Measurements from ENCODE around the gene FGF14.

The FGF14 gene

DNA sequence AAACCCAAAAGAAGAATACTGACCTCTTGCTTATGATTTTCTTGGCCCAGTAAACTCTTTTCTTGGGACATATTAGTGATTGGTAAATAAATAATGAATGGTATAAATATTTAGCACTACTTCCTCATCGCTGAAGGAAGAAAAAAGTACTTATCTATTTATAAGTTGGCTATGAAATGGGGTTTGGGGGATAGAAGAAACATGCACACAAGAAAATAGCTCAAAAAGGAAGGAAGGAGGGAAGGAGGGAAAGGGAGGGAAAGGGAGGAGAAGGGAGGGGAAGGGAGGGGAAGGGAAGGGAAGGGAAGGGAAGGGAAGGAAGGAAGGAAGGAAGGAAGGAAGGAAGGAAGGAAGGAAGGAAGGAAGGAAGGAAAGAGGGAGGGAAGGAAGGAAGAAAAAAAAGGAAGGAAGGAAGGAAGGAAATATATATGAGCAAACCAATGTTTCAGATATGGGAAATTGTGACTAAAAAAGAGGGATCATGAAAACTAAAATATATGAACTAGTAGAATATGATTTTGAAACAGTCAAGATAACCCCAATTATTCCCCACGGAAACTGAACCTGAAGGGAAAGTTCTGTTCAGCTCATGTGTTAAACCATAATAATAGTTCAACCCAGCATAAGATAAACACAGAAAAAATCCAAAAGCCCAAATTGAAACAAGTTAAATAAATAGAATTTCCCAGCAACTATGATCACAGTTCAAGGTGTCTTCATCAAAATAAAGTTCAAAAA lies 75.3 kb downstream of the FGF14 start:
- Histone ChIP-seq H3K9me3 (ENCODE audit: control insufficient read depth in 1 of 2, low read length in 2 of 2) (no peaks in the 10 kb centered on the region), H3K27me3 (ENCODE audit: low read depth, low read length) (no peaks in the 10 kb centered on the region), H3K27ac (ENCODE audit: low read length) (no peak overlapping the region), H3K4me1 (ENCODE audit: control insufficient read depth in 1 of 2, insufficient read depth in 2 of 2, low read length in 2 of 2) (no peaks in the 10 kb centered on the region), H3K36me3 (ENCODE audit: control insufficient read depth in 1 of 2, insufficient read depth in 2 of 2, low read length in 2 of 2) (no peaks in the 10 kb centered on the region), H3K4me3 (ENCODE audit: low read depth in 1 of 2, low read length in 2 of 2) (no peak overlapping the region)

- Histone ChIP-seq H3K9me3 (ENCODE audit: control insufficient read depth in 1 of 2, low read length in 2 of 2) (no peaks in the 10 kb centered on the region), H3K27ac (ENCODE audit: low read length) (no peak overlapping the region), H3K4me1 (ENCODE audit: control insufficient read depth in 1 of 2, insufficient read depth in 2 of 2, low read length in 2 of 2) (no peaks in the 10 kb centered on the region), H3K36me3 (ENCODE audit: control insufficient read depth in 1 of 2, insufficient read depth in 2 of 2, low read length in 2 of 2) (no peaks in the 10 kb centered on the region), H3K27me3 (ENCODE audit: low read depth, low read length) (no peaks in the 10 kb centered on the region), H3K4me3 (ENCODE audit: low read depth in 1 of 2, low read length in 2 of 2) (no peak overlapping the region)
These were observed 76.5 kb downstream of the FGF14 start for GRCh38 chr13:102325321-102325720.

GRCh38 chr13:102323505-102323904 lies 78.3 kb downstream of the FGF14 start:
- Histone ChIP-seq H3K4me3 (ENCODE audit: low read depth in 1 of 2, low read length in 2 of 2) (no peak overlapping the region), H3K27ac (ENCODE audit: low read length) (no peak overlapping the region), H3K4me1 (ENCODE audit: control insufficient read depth in 1 of 2, insufficient read depth in 2 of 2, low read length in 2 of 2) (no peaks in the 10 kb centered on the region), H3K9me3 (ENCODE audit: control insufficient read depth in 1 of 2, low read length in 2 of 2) (no peaks in the 10 kb centered on the region), H3K36me3 (ENCODE audit: control insufficient read depth in 1 of 2, insufficient read depth in 2 of 2, low read length in 2 of 2) (no peaks in the 10 kb centered on the region), H3K27me3 (ENCODE audit: low read depth, low read length) (no peaks in the 10 kb centered on the region)

DNA sequence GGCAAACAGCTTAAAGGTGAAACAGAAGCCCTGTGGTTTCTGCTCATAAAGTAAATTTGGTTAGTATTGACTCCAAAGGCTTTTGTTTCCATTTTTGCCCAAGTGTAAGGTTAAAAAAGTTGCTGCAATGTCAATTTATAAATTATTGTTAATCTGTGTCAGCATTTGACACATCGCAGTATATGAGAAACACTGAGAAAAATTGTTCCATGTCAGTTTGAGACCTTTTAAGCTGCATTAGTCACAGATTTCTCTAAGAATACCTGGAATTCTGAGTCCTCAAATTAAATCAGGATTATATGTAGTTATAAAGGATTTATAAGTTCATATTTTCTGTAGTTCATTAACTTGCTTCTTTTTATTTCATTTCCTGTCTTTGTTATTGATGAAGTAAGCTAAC lies 78.8 kb downstream of the FGF14 start:
- Histone ChIP-seq H3K27ac (ENCODE audit: low read length) (no peak overlapping the region), H3K4me3 (ENCODE audit: low read depth in 1 of 2, low read length in 2 of 2) (no peak overlapping the region), H3K36me3 (ENCODE audit: control insufficient read depth in 1 of 2, insufficient read depth in 2 of 2, low read length in 2 of 2) (no peaks in the 10 kb centered on the region), H3K4me1 (ENCODE audit: control insufficient read depth in 1 of 2, insufficient read depth in 2 of 2, low read length in 2 of 2) (no peaks in the 10 kb centered on the region), H3K27me3 (ENCODE audit: low read depth, low read length) (no peaks in the 10 kb centered on the region), H3K9me3 (ENCODE audit: control insufficient read depth in 1 of 2, low read length in 2 of 2) (no peaks in the 10 kb centered on the region)

DNA sequence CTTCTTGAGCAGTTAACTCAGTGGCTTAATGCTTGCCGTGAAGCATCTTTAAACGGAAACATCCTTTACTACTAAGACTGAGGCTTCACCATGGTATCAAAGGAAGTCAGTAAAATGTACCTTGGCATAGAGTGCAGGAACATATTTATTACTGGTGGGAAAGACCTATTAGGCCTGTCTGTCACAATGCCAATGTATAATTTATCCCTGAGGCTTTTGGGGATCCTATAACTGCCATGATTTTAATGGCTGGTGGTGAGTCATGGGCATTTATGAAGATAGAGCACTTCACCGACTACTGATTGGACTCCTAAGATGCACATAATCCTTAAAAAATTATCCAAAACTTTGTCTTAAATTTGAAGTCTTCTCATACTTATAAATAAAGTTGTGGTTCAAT lies 79.6 kb downstream of the FGF14 start:
- H3K27me3 ChIP-seq (ENCODE audit: low read depth, low read length) = no peaks in the 10 kb centered on the region
- no peaks in the 10 kb centered on the region for H3K4me1 ChIP-seq (ENCODE audit: control insufficient read depth in 1 of 2, insufficient read depth in 2 of 2, low read length in 2 of 2)
- H3K27ac ChIP-seq (ENCODE audit: low read length) = no peak overlapping the region
- H3K36me3 ChIP-seq (ENCODE audit: control insufficient read depth in 1 of 2, insufficient read depth in 2 of 2, low read length in 2 of 2) = no peaks in the 10 kb centered on the region
- H3K9me3 ChIP-seq (ENCODE audit: control insufficient read depth in 1 of 2, low read length in 2 of 2) = no peaks in the 10 kb centered on the region
- H3K4me3 ChIP-seq (ENCODE audit: low read depth in 1 of 2, low read length in 2 of 2) = no peak overlapping the region

GRCh38 chr13:102318233-102318632 lies 83.6 kb downstream of the FGF14 start:
- no peak overlapping the region for H3K4me3 ChIP-seq (ENCODE audit: low read depth in 1 of 2, low read length in 2 of 2)
- peak overlapping the region; percentile 24 for H3K27ac ChIP-seq (ENCODE audit: low read length)
- H3K4me1 ChIP-seq (ENCODE audit: control insufficient read depth in 1 of 2, insufficient read depth in 2 of 2, low read length in 2 of 2) = no peaks in the 10 kb centered on the region
- H3K27me3 ChIP-seq (ENCODE audit: low read depth, low read length) = no peaks in the 10 kb centered on the region
- no peaks in the 10 kb centered on the region for H3K36me3 ChIP-seq (ENCODE audit: control insufficient read depth in 1 of 2, insufficient read depth in 2 of 2, low read length in 2 of 2)
- H3K9me3 ChIP-seq (ENCODE audit: control insufficient read depth in 1 of 2, low read length in 2 of 2) = no peaks in the 10 kb centered on the region

DNA sequence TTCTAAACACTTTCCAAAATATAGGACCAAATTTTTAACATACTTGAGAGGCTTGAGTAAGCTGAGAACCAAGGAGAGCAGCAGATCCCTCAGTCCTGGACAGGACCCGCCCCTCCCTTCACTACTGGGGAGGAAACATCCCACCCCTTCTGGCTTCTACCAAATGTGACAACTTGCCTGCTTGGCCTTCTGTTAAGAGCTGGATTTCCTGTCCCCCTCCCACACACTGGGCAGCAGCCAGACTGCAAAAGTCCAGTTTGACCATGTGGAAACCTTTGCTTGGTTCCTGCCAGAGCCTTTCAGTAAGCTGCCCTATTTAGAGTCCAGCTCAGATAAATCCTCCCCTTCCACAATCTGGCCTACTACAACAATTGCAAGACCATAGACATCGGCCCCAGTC lies 84.3 kb downstream of the FGF14 start:
- Histone ChIP-seq H3K36me3 (ENCODE audit: control insufficient read depth in 1 of 2, insufficient read depth in 2 of 2, low read length in 2 of 2) (no peaks in the 10 kb centered on the region), H3K27ac (ENCODE audit: low read length) (no peak overlapping the region), H3K4me1 (ENCODE audit: control insufficient read depth in 1 of 2, insufficient read depth in 2 of 2, low read length in 2 of 2) (no peaks in the 10 kb centered on the region), H3K4me3 (ENCODE audit: low read depth in 1 of 2, low read length in 2 of 2) (no peak overlapping the region), H3K27me3 (ENCODE audit: low read depth, low read length) (no peaks in the 10 kb centered on the region), H3K9me3 (ENCODE audit: control insufficient read depth in 1 of 2, low read length in 2 of 2) (no peaks in the 10 kb centered on the region)

DNA sequence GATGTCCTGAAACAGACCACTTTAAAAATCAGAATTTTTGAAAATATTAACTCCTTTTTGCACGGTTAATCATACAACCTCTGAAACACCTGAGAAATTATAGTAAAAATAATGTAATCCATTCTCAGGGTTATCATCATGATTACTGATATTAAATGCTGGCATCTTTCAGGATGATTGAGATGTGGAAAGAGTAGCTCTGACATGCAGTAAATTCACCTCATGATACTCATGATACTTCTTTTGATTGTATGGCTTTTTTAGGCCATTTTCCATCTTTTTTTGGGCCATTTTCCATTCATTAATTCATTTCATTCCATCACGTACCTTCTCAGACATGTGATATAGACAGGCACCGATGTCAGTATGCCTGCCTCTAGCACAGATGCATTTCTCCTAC lies 85.1 kb downstream of the FGF14 start:
- H3K36me3 ChIP-seq (ENCODE audit: control insufficient read depth in 1 of 2, insufficient read depth in 2 of 2, low read length in 2 of 2) = no peaks in the 10 kb centered on the region
- no peak overlapping the region for H3K27ac ChIP-seq (ENCODE audit: low read length)
- no peaks in the 10 kb centered on the region for H3K4me1 ChIP-seq (ENCODE audit: control insufficient read depth in 1 of 2, insufficient read depth in 2 of 2, low read length in 2 of 2)
- H3K4me3 ChIP-seq (ENCODE audit: low read depth in 1 of 2, low read length in 2 of 2) = no peak overlapping the region
- H3K27me3 ChIP-seq (ENCODE audit: low read depth, low read length) = no peaks in the 10 kb centered on the region
- no peaks in the 10 kb centered on the region for H3K9me3 ChIP-seq (ENCODE audit: control insufficient read depth in 1 of 2, low read length in 2 of 2)

DNA sequence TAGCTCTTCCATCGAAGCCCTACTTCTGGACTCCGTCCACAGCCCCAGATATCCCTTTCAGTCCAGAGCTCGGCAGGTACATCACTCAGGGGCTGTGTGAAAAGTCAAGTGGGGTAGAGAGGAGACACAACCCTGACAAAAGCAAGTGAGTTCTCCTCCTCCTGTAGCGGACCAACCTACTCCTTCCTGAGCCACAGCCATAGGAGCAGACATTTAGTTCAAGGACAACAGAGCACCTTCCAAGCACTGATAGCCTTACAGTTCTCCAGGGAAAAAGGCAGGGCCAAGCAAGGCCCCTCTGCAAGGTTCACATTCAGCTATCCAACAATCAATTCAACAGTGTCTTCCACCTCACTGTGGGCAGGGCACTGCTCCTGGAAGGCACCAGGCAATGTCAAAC lies 89.0 kb downstream of the FGF14 start:
- no peaks in the 10 kb centered on the region for H3K27me3 ChIP-seq (ENCODE audit: low read depth, low read length)
- no peaks in the 10 kb centered on the region for H3K36me3 ChIP-seq (ENCODE audit: control insufficient read depth in 1 of 2, insufficient read depth in 2 of 2, low read length in 2 of 2)
- H3K4me3 ChIP-seq (ENCODE audit: low read depth in 1 of 2, low read length in 2 of 2) = no peak overlapping the region
- no peak overlapping the region for H3K27ac ChIP-seq (ENCODE audit: low read length)
- peaks cover 0 to 7% of the 10 kb centered on the region in 2 donors for H3K4me1 ChIP-seq (ENCODE audit: control insufficient read depth in 1 of 2, insufficient read depth in 2 of 2, low read length in 2 of 2)
- H3K9me3 ChIP-seq (ENCODE audit: control insufficient read depth in 1 of 2, low read length in 2 of 2) = no peaks in the 10 kb centered on the region

DNA sequence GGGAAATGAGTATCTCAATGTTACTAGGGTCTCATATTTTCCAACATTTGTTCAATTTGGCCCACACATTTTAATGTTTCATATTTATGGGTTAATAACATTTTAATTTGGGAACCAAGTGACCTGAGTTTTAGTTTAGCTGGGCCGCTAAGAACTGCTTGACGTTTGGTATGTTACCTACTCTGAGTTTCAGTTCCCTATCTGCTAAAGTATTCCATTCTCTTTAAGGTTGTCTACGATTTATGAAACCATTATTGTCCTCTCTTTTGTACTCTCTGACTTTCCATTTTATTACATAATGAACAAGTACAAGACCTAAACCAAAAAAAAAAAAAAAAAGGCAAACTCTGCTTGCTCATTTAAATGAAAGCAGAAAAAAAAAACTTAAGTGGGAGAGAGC lies 89.9 kb downstream of the FGF14 start:
- Histone ChIP-seq H3K27ac (ENCODE audit: low read length) (no peak overlapping the region), H3K9me3 (ENCODE audit: control insufficient read depth in 1 of 2, low read length in 2 of 2) (no peaks in the 10 kb centered on the region), H3K4me1 (ENCODE audit: control insufficient read depth in 1 of 2, insufficient read depth in 2 of 2, low read length in 2 of 2) (peaks cover 0 to 7% of the 10 kb centered on the region in 2 donors), H3K4me3 (ENCODE audit: low read depth in 1 of 2, low read length in 2 of 2) (no peak overlapping the region), H3K36me3 (ENCODE audit: control insufficient read depth in 1 of 2, insufficient read depth in 2 of 2, low read length in 2 of 2) (no peaks in the 10 kb centered on the region), H3K27me3 (ENCODE audit: low read depth, low read length) (no peaks in the 10 kb centered on the region)

- Histone ChIP-seq H3K4me3 (ENCODE audit: low read depth in 1 of 2, low read length in 2 of 2) (no peak overlapping the region), H3K27ac (ENCODE audit: low read length) (no peak overlapping the region), H3K9me3 (ENCODE audit: control insufficient read depth in 1 of 2, low read length in 2 of 2) (no peaks in the 10 kb centered on the region), H3K27me3 (ENCODE audit: low read depth, low read length) (no peaks in the 10 kb centered on the region), H3K4me1 (ENCODE audit: control insufficient read depth in 1 of 2, insufficient read depth in 2 of 2, low read length in 2 of 2) (peaks cover 0 to 7% of the 10 kb centered on the region in 2 donors), H3K36me3 (ENCODE audit: control insufficient read depth in 1 of 2, insufficient read depth in 2 of 2, low read length in 2 of 2) (no peaks in the 10 kb centered on the region)
These were observed 90.4 kb downstream of the FGF14 start for GRCh38 chr13:102311419-102311796.

Data from muscle layer of duodenum (tissue), 2 donors.